K562 (cell line): ENCODE measurements around the gene FBXW11. TPM values are rescaled to one million over a fixed set of nuclear protein-coding genes. Genes with fewer than 3 reads are reported as not detected.

Experiments
- ATAC-seq: fragments of 200-7000 bp; cut with Tn5 transposase; 3 replicates; pipeline ENCODE4 v1.9.1; 2020; ENCODE audit warnings: moderate library complexity
- BruUV-seq: library from RNA; stranded (reverse); fragments of 400-500 nt; replicated peaks from 2 replicates; lab custom pipeline; 2021; lab: Mats Ljungman, UMichigan
- CTCF ChIA-PET: fragments of 300-600 bp; formaldehyde crosslinking; extraction: SDS; loops from one replicate; lab custom pipeline; 2021; ENCODE audit warnings: low intra/inter-chr PET ratio; lab: Yijun Ruan, JAX
- POLR2A ChIA-PET: fragments of 300-600, 350-650 bp; sonication (Branson Sonifier 250); formaldehyde crosslinking; extraction: SDS; loops from one replicate; lab custom pipeline; 2021; ENCODE audit warnings: antibody characterized with exemption, inconsistent platforms; lab: Yijun Ruan, JAX
- DNase-seq, 4 experiments: peaks; one replicate each; pipeline versions ENCODE4 v3.0.0 to v3.0.0-alpha.2; 2011 to 2018; ENCODE audit warnings: low spot score in 3 of 4, mixed read lengths in 3 of 4; ENCODE audit errors: extremely low read depth in 1 of 4
- FAIRE-seq: peaks from 2 replicates; lab custom pipeline; 2011; peaks lifted over from hg19 to GRCh38; lab: Jason Lieb, UNC
- H2AFZ ChIP-seq: 2 replicates; pipeline ENCODE4 v1.6.0; 2011; ENCODE audit warnings: low read depth, low read length, control low read depth, inconsistent platforms
- H3K27ac ChIP-seq: fragments of 200-600 bp; 3 replicates; pipeline ENCODE4 v1.8.0; 2011; ENCODE audit warnings: low read depth, mild to moderate bottlenecking, control low read depth, inconsistent platforms, low read length, moderate library complexity, mixed read lengths; ENCODE audit errors: extremely low read depth
- H3K27me3 ChIP-seq, 2 experiments: fragments of 300-600 bp in 1 of 2; 2 replicates in 1 of 2; 3 replicates in 1 of 2; pipeline versions ENCODE4 v1.6.0 to v1.8.0; 2011; ENCODE audit warnings: inconsistent platforms in 2 of 2, low read length in 2 of 2, mild to moderate bottlenecking in 1 of 2, mixed read lengths in 1 of 2, moderate library complexity in 1 of 2; ENCODE audit not compliant: control insufficient read depth in 2 of 2, insufficient read depth in 2 of 2
- H3K36me3 ChIP-seq: fragments of 300-600 bp; 3 replicates; pipeline ENCODE4 v1.8.0; 2011; ENCODE audit warnings: mild to moderate bottlenecking, low read length, inconsistent platforms; ENCODE audit not compliant: control insufficient read depth, insufficient read depth
- H3K4me1 ChIP-seq, 2 experiments: fragments of 200-600 bp in 1 of 2; replicated peaks in 1 of 2; 2 replicates in 1 of 2; 3 replicates in 1 of 2; pipeline versions ENCODE4 v1.5.1 to v1.8.0; 2011; ENCODE audit warnings: inconsistent platforms in 2 of 2, low read length in 2 of 2, mild to moderate bottlenecking in 1 of 2, mixed read lengths in 1 of 2, moderate library complexity in 1 of 2; ENCODE audit not compliant: control insufficient read depth in 2 of 2, insufficient read depth in 2 of 2
- H3K4me2 ChIP-seq: 2 replicates; pipeline ENCODE4 v1.6.1; 2011; ENCODE audit warnings: low read length, control low read depth, inconsistent platforms, mixed read lengths; ENCODE audit not compliant: insufficient read depth
- H3K4me3 ChIP-seq: fragments of 200-600 bp; sonication (generic), shearing (Covaris generic); 2 replicates; pipeline ENCODE4 v1.5.1; 2016; ENCODE audit warnings: control low read depth, inconsistent platforms
- H3K79me2 ChIP-seq: fragments of 200-600 bp; 3 replicates; pipeline ENCODE4 v1.8.0; 2011; ENCODE audit warnings: low read length, inconsistent platforms; ENCODE audit not compliant: control insufficient read depth, insufficient read depth
- H3K9ac ChIP-seq, 2 experiments: 2 replicates each; pipeline versions ENCODE4 v1.6.0 to v1.6.1; 2011; ENCODE audit warnings: low read depth in 2 of 2, low read length in 2 of 2, control low read depth in 1 of 2, inconsistent platforms in 1 of 2, mild to moderate bottlenecking in 1 of 2, mixed read lengths in 1 of 2; ENCODE audit not compliant: insufficient read depth in 1 of 2
- H3K9me1 ChIP-seq: one replicate; pipeline ENCODE4 v1.6.0; 2011; ENCODE audit warnings: inconsistent platforms, mild to moderate bottlenecking, low read length, moderate library complexity; ENCODE audit not compliant: control insufficient read depth, insufficient read depth
- H3K9me3 ChIP-seq: replicated peaks from 2 replicates; pipeline ENCODE4 v1.5.1; 2011; ENCODE audit warnings: low read depth, low read length, inconsistent platforms; ENCODE audit not compliant: control insufficient read depth, insufficient read depth
- H4K20me1 ChIP-seq: replicated peaks from 2 replicates; pipeline ENCODE4 v1.6.1; 2011; ENCODE audit warnings: low read length, inconsistent platforms, mixed read lengths; ENCODE audit not compliant: control insufficient read depth, insufficient read depth
- ELF2 ChIP-seq: fragments of 250-450 bp; sonication (Bioruptor Pico); IDR thresholded peaks from 2 replicates; pipeline ENCODE4 v1.5.0; 2021; ENCODE audit warnings: mild to moderate bottlenecking
- HES1 ChIP-seq: fragments of 450-650 bp; IDR thresholded peaks from 2 replicates; pipeline ENCODE4 v1.6.1; 2016; ENCODE audit warnings: low read depth, mild to moderate bottlenecking, moderate library complexity
- HNRNPUL1 ChIP-seq: fragments of 200-400 bp; formaldehyde crosslinking; IDR thresholded peaks from 2 replicates; pipeline ENCODE4 v1.6.1; 2017; ENCODE audit warnings: low read length
- IRF9 ChIP-seq: fragments of 450-650 bp; IDR thresholded peaks from 2 replicates; pipeline ENCODE4 v1.6.1; 2016; ENCODE audit warnings: missing biosample characterization, missing genetic modification characterization
- KHSRP ChIP-seq: fragments of 450-650 bp; IDR thresholded peaks from 2 replicates; pipeline ENCODE4 v1.6.1; 2017
- MEF2D ChIP-seq: conservative IDR thresholded peaks from 2 replicates; pipeline ENCODE4 v1.6.1; 2016; ENCODE audit warnings: low read depth, missing genetic modification characterization, missing compliant biosample characterization
- PKNOX1 ChIP-seq: fragments of 450-650 bp; IDR thresholded peaks from 2 replicates; pipeline ENCODE4 v1.6.1; 2016
- SPI1 ChIP-seq: IDR thresholded peaks from 2 replicates; pipeline ENCODE4 v1.6.1; 2011; ENCODE audit warnings: low read depth, low read length, control low read depth, borderline replicate concordance
- SRSF7 ChIP-seq: fragments of 200-400 bp; formaldehyde crosslinking; optimal IDR thresholded peaks from 2 replicates; pipeline ENCODE3; 2017; ENCODE audit warnings: mild to moderate bottlenecking, low read depth, low read length
- ZBTB11 ChIP-seq, 3 experiments: fragments of 200-800 bp in 1 of 3; fragments of 250-450 bp in 1 of 3; fragments of 450-650 bp in 1 of 3; sonication (Bioruptor Pico) in 1 of 3; sonication (Bioruptor generic) in 1 of 3; formaldehyde crosslinking in 1 of 3; IDR thresholded peaks; 2 replicates each; pipeline versions ENCODE4 v1.6.1 to v1.8.0; 2016 to 2022; ENCODE audit warnings: mild to moderate bottlenecking in 2 of 3, missing genetic modification characterization in 2 of 3, missing compliant biosample characterization in 1 of 3, moderate library complexity in 1 of 3
- ZNF12 ChIP-seq: sonication (generic); formaldehyde crosslinking; IDR thresholded peaks from 2 replicates; pipeline ENCODE4 v1.4.0; 2020; ENCODE audit warnings: mild to moderate bottlenecking, missing genetic modification reagents
- ZNF41 ChIP-seq: fragments of 250-450 bp; sonication (Bioruptor Pico); conservative IDR thresholded peaks from 2 replicates; pipeline ENCODE4 v1.4.0; 2020; ENCODE audit warnings: mild to moderate bottlenecking
- ZNF511 ChIP-seq: sonication (generic); formaldehyde crosslinking; IDR thresholded peaks from 2 replicates; pipeline ENCODE4 v1.8.0; 2022; ENCODE audit warnings: mild to moderate bottlenecking, missing genetic modification reagents
- WGBS: fragments of 100-300 bp; shearing (Covaris generic); methylation state at CpG from one replicate; pipeline ENCODE4 v1.1.6; 2016; ENCODE audit warnings: low coverage, mixed read lengths; ENCODE audit not compliant: insufficient coverage; ENCODE audit errors: missing lambda C conversion rate; 5-methylcytosine and 5-hydroxymethylcytosine counted together
- in situ Hi-C: fragments of 300-500 bp; cut with MboI; formaldehyde crosslinking; loops from 4 replicates; pipeline ENCODE4 v1.15.0; 2018; ENCODE audit warnings: inconsistent platforms, mixed read lengths
- intact Hi-C: fragments of 100-400 bp; cut with micrococcal nuclease; formaldehyde crosslinking; loops from 2 replicates; pipeline ENCODE4 v1.14.2; 2022
- polyA plus RNA-seq, 8 experiments: library from polyadenylated mRNA; depleted of rRNA in 4 of 8; stranded (reverse) in 5 of 8; unstranded in 3 of 8; fragments of >200 nt; fragmentation: Nextera tagmentation in 2 of 8; fragmentation: Illumina TruSeq in 1 of 8; extraction: Ambion mirVana in 2 of 8; extraction: Trizol in 1 of 8; gene quantifications; 2 replicates each; pipeline versions ENCODE4 v1.2.1 to v1.2.3, GENCODE V29; 2011 to 2014; ENCODE audit warnings: inconsistent platforms in 1 of 8, missing spikeins in 1 of 8
- total RNA-seq, 7 experiments: library from RNA; depleted of rRNA in 6 of 7; stranded (reverse); fragments of >200 nt in 6 of 7; fragmentation: Illumina TruSeq in 2 of 7; extraction: Trizol in 2 of 7; gene quantifications; 2 replicates each; pipeline versions ENCODE4 v1.2.1 to v1.2.3, GENCODE V29; 2011 to 2021; ENCODE audit warnings: low replicate concordance in 1 of 7

Gene FBXW11
- total and polyA plus RNA-seq, 9 of the 15 experiments (the other 6 are each of a cell fraction or from before 2014, with no cell fraction given) = 3.0 to 28.6 (median 23.6) TPM

- no peak for TF ChIP-seq ZBTB11 (CRISPR knock-in tag; IDR thresholded peaks at IDR 0.05)
- no peak for TF ChIP-seq ZNF511
- no peak for TF ChIP-seq KHSRP
Observed at GRCh38 chr5:171893290-171893886, 113.0 kb downstream of the FBXW11 start (continued).

- H3K79me2 ChIP-seq = no peaks in the 10 kb centered on the region
- H3K4me3 ChIP-seq = no peak overlapping the region
- no peaks in the 10 kb centered on the region for H3K27me3 ChIP-seq
- in situ Hi-C loops = no loop called here
- ChIA-PET POLR2A (interaction anchor here (0.6 kb wide), 1 partner anchor 130 kb away, joined by 3 read pairs; no protein-coding TSS in a partner anchor), CTCF (interaction anchor here (0.6 kb wide), 1 partner anchor 29 kb away, joined by 3 read pairs; no protein-coding TSS in a partner anchor)
- FAIRE-seq (no peak), ATAC-seq (no peak), DNase-seq (no peak)
- H3K27ac ChIP-seq = no peak overlapping the region
- no peaks in the 10 kb centered on the region for H4K20me1 ChIP-seq
- BruUV-seq = no TSS peak
- H3K9me1 ChIP-seq = no peaks in the 10 kb centered on the region
- no peaks in the 10 kb centered on the region for H3K9me3 ChIP-seq
- intact Hi-C loops = no loop called here
- H2AFZ ChIP-seq = no peak overlapping the region
- no peak overlapping the region for H3K9ac ChIP-seq
- TF ChIP-seq ELF2 (CRISPR knock-in tag) (no peak), SPI1 (no peak), PKNOX1 (no peak), HES1 (no peak), MEF2D (tag) (no peak), HNRNPUL1 (no peak), ZNF12 (CRISPR knock-in tag) (no peak), IRF9 (tag) (no peak), SRSF7 (no peak), ZNF41 (no peak)
- H3K4me2 ChIP-seq = no peak overlapping the region
- 77% methylated on average over 6 of the region's 6 CpGs for WGBS
- peaks cover 25% of the 10 kb centered on the region; the same call in 2 of the 3 replicates for H3K36me3 ChIP-seq
- H3K4me1 ChIP-seq = no peaks in the 10 kb centered on the region
Observed at GRCh38 chr5:171891595-171891994, 114.8 kb downstream of the FBXW11 start.
